ENCODE data around the gene UGT3A1.

- TF ChIP-seq CTCF (IDR thresholded peaks at IDR 0.05; ENCODE audit: low read depth, low read length) (no peak), MAX (IDR thresholded peaks at IDR 0.05; ENCODE audit: low read depth, low read length) (no peak)
Observed at GRCh38 chr5:35979715-35980114, 11.5 kb downstream of the UGT3A1 start.

All from NB4 (cell line).